GM23338 (cell line): ENCODE data around the gene CCDC85B. TPM values are rescaled to one million over a fixed set of nuclear protein-coding genes. Genes with fewer than 3 reads are reported as not detected.
A peak's percentile ranks its signal among the peaks of the same experiment; 100 is the strongest.

Experiments used
- ATAC-seq: fragments of 200-7000 bp; cut with Tn5 transposase; 3 replicates; pipeline ENCODE4 v1.9.1; 2020
- DNase-seq: peaks from one replicate; pipeline ENCODE4 v3.0.0-alpha.2; 2015; ENCODE audit warnings: low spot score
- H2AFZ ChIP-seq: fragments of 200-600 bp; sonication (generic); 2 replicates; pipeline ENCODE4 v1.8.0; 2016; ENCODE audit warnings: antibody characterized with exemption, mild to moderate bottlenecking, moderate library complexity
- H3F3A ChIP-seq: fragments of 200-600 bp; sonication (generic); replicated peaks from 2 replicates; pipeline ENCODE4 v1.8.0; 2017; ENCODE audit warnings: antibody characterized with exemption, mixed run types, low read depth
- H3K27ac ChIP-seq: fragments of 200-600 bp; sonication (generic); 2 replicates; pipeline ENCODE4 v1.6.1; 2016; ENCODE audit warnings: low read depth
- H3K27me3 ChIP-seq: fragments of 200-600 bp; sonication (generic); 2 replicates; pipeline ENCODE4 v1.8.0; 2016; ENCODE audit warnings: mild to moderate bottlenecking, mixed run types, moderate library complexity; ENCODE audit not compliant: insufficient read depth
- H3K36me3 ChIP-seq: fragments of 200-600 bp; sonication (generic); 2 replicates; pipeline ENCODE4 v1.8.0; 2016; ENCODE audit warnings: mild to moderate bottlenecking; ENCODE audit not compliant: insufficient read depth
- H3K4me1 ChIP-seq: fragments of 200-600 bp; sonication (generic); 2 replicates; pipeline ENCODE4 v1.8.0; 2016; ENCODE audit warnings: mild to moderate bottlenecking, moderate library complexity; ENCODE audit not compliant: insufficient read depth
- H3K4me2 ChIP-seq: fragments of 200-600 bp; sonication (generic); 2 replicates; pipeline ENCODE4 v1.7.1; 2017; ENCODE audit warnings: mixed run types
- H3K4me3 ChIP-seq: fragments of 200-600 bp; sonication (generic); 2 replicates; pipeline ENCODE4 v1.6.1; 2016; ENCODE audit warnings: mixed run types
- H3K79me2 ChIP-seq: fragments of 200-600 bp; sonication (generic); replicated peaks from 2 replicates; pipeline ENCODE4 v1.8.0; 2017; ENCODE audit warnings: mild to moderate bottlenecking; ENCODE audit not compliant: insufficient read depth
- H3K9me2 ChIP-seq: fragments of 200-600 bp; sonication (generic); 2 replicates; pipeline ENCODE4 v1.8.0; 2017; ENCODE audit not compliant: insufficient read depth
- H4K20me1 ChIP-seq: fragments of 200-600 bp; sonication (generic); replicated peaks from 2 replicates; pipeline ENCODE4 v1.8.0; 2017; ENCODE audit warnings: mild to moderate bottlenecking; ENCODE audit not compliant: insufficient read depth
- H3K27ac Mint-ChIP-seq: 2 replicates; pipeline ENCODE4 v1.8.0; 2020; ENCODE audit warnings: inconsistent platforms, mild to moderate bottlenecking, moderate library complexity, mixed read lengths
- H3K27me3 Mint-ChIP-seq: 3 replicates; pipeline ENCODE4 v1.8.0; 2022; ENCODE audit warnings: low read depth, mild to moderate bottlenecking, moderate library complexity, mixed read lengths, inconsistent platforms; ENCODE audit not compliant: insufficient read depth, poor library complexity
- H3K36me3 Mint-ChIP-seq: 3 replicates; pipeline ENCODE4 v1.8.0; 2021; ENCODE audit warnings: low read depth, mild to moderate bottlenecking, inconsistent platforms, moderate library complexity, mixed read lengths
- H3K4me1 Mint-ChIP-seq: 3 replicates; pipeline ENCODE4 v1.8.0; 2020; ENCODE audit warnings: mild to moderate bottlenecking, inconsistent platforms, mixed read lengths
- H3K4me3 Mint-ChIP-seq: 3 replicates; pipeline ENCODE4 v1.8.0; 2021; ENCODE audit warnings: moderate library complexity, mild to moderate bottlenecking, inconsistent platforms, mixed read lengths
- H3K9me3 Mint-ChIP-seq: 3 replicates; pipeline ENCODE4 v1.8.0; 2020; ENCODE audit warnings: moderate library complexity, mild to moderate bottlenecking, inconsistent platforms, mixed read lengths
- CTCF ChIP-seq, 2 experiments: fragments of 200-600 bp in 1 of 2; sonication (generic) in 1 of 2; conservative IDR thresholded peaks; 2 replicates each; pipeline versions ENCODE4 v1.5.1 to v1.6.1; 2016 to 2017; ENCODE audit warnings: antibody characterized with exemption in 2 of 2, low read depth in 2 of 2, mild to moderate bottlenecking in 2 of 2, moderate library complexity in 1 of 2
- JUNB ChIP-seq: IDR thresholded peaks from one replicate; pipeline ENCODE4 v1.6.1; 2016; ENCODE audit warnings: antibody characterized with exemption; ENCODE audit not compliant: unreplicated experiment
- NANOG ChIP-seq: IDR thresholded peaks from 2 replicates; pipeline ENCODE4 v1.6.1; 2016; ENCODE audit warnings: antibody characterized with exemption, borderline replicate concordance
- POLR2AphosphoS5 ChIP-seq: IDR thresholded peaks from 2 replicates; pipeline ENCODE4 v1.6.1; 2016; ENCODE audit warnings: antibody characterized with exemption, low read depth
- REST ChIP-seq: IDR thresholded peaks from one replicate; pipeline ENCODE4 v1.6.1; 2018; ENCODE audit warnings: antibody characterized with exemption; ENCODE audit not compliant: unreplicated experiment
- ZNF114 ChIP-seq: fragments of 250-450 bp; sonication (Bioruptor Pico); IDR thresholded peaks from 2 replicates; pipeline ENCODE4 v1.5.0; 2020; ENCODE audit warnings: mild to moderate bottlenecking, moderate library complexity
- ZNF462 ChIP-seq: fragments of 250-450 bp; sonication (Bioruptor Pico); IDR thresholded peaks from 2 replicates; pipeline ENCODE4 v1.5.0; 2020; ENCODE audit warnings: mild to moderate bottlenecking, moderate library complexity
- polyA plus RNA-seq: library from polyadenylated mRNA; unstranded; fragments of >200 nt; fragmentation: Nextera tagmentation; extraction: Ambion mirVana; gene quantifications from 2 replicates; pipeline ENCODE4 v1.2.1, GENCODE V29; 2016
- total RNA-seq: library from RNA; depleted of rRNA; stranded (reverse); fragments of >200 nt; shearing (Covaris generic); gene quantifications from 2 replicates; pipeline ENCODE4 v1.2.3, GENCODE V29; 2014

CCDC85B gene
- total and polyA plus RNA-seq, 2 experiments from 2014 or later, result 54.5 to 66.3 TPM

- no peak for TF ChIP-seq CTCF (conservative IDR thresholded peaks at IDR 0.05; ENCODE audit: low read depth in 2 of 2)
- no peak for TF ChIP-seq JUNB
- TF ChIP-seq REST, result no peak
- TF ChIP-seq NANOG, result no peak
- TF ChIP-seq ZNF114 (CRISPR knock-in tag), result no peak
Measured at GRCh38 chr11:65866509-65867283, 23.8 kb upstream of the CCDC85B start (continued).

- peak; percentile 48 for ATAC-seq
- Mint-ChIP-seq H3K36me3 (peaks cover 26% of the 10 kb centered on the region), H3K27me3 (peaks cover 43% of the 10 kb centered on the region), H3K4me3 (peak overlapping the region; percentile 91), H3K27ac (peak overlapping the region; percentile 82; the same call in 1 of the 2 replicates), H3K9me3 (no peaks in the 10 kb centered on the region; the same call in 1 of the 3 replicates), H3K4me1 (peaks cover 8% of the 10 kb centered on the region)
- peak; percentile 72 for DNase-seq
- H3K4me2 ChIP-seq, result peak overlapping the region; percentile 96
- no peaks in the 10 kb centered on the region for H3K9me2 ChIP-seq
- peak overlapping the region; percentile 83; the same call in 1 of the 2 replicates for H2AFZ ChIP-seq
- peak overlapping the region; percentile 92 for H3K4me3 ChIP-seq
- no peaks in the 10 kb centered on the region for H3K4me1 ChIP-seq
- peaks cover 25% of the 10 kb centered on the region for H3K27me3 ChIP-seq
- H3K27ac ChIP-seq, result no peak overlapping the region
- peaks cover under 1% of the 10 kb centered on the region; the same call in 1 of the 2 replicates for H3K36me3 ChIP-seq
- peaks cover 3% of the 10 kb centered on the region; the same call in 1 of the 2 replicates for H4K20me1 ChIP-seq
- H3F3A ChIP-seq, result peaks cover 9% of the 10 kb centered on the region; the same call in 1 of the 2 replicates
- no peaks in the 10 kb centered on the region for H3K79me2 ChIP-seq
- TF ChIP-seq CTCF (conservative IDR thresholded peaks at IDR 0.05; ENCODE audit: low read depth in 2 of 2) (no peak), ZNF114 (CRISPR knock-in tag) (no peak), JUNB (no peak), POLR2AphosphoS5 (peak; percentile 63), ZNF462 (no peak)
Measured at GRCh38 chr11:65867284-65868071, 23.0 kb upstream of the CCDC85B start.
